ENCODE data around the gene BRINP2.
"Not testable (repeated sequence)": the region's sequence is repeated elsewhere in the genome, so short reads cannot be mapped to it uniquely, and the experiment has no call there.

Gene BRINP2

DNA sequence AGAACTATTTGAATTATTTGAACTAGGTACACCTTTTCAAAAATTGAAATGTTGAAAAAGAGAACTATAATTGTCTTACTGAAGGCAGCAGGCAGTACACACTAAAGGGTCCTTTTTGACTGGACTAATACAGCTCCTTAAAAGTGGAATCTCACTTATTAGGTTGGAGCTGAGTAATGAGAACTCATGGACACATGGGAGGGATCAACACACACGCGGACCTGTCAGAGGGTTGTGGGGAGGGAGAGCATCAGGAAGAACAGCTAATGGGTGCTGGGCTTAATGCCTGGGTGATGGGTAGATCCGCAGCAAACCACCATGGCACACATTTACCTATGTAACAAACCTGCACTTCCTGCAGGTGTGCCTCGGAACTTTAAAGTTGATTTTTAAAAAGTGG, 145.0 kb downstream of the BRINP2 start:
- no peak for DNase-seq (ENCODE audit: low spot score)

DNA sequence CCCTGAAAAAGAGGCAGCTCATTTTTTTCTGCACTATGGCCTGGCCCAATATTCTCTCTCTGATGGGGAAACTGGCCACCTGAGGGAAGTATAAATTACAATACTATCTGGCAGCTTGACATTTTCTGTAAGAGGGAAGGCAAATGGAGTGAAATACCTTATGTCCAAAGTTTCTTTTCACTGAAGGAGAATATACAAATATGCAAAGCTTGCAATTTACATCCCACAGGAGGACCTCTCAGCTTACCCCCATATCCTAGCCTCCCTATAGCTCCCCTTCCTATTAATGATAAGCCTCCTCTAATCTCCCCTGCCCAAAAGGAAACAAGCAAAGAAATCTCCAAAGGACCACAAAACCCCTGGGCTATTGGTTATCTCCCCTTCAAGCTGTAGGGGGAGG, 150.7 kb downstream of the BRINP2 start:
- DNase-seq (ENCODE audit: low spot score), result not testable (repeated sequence)

DNA sequence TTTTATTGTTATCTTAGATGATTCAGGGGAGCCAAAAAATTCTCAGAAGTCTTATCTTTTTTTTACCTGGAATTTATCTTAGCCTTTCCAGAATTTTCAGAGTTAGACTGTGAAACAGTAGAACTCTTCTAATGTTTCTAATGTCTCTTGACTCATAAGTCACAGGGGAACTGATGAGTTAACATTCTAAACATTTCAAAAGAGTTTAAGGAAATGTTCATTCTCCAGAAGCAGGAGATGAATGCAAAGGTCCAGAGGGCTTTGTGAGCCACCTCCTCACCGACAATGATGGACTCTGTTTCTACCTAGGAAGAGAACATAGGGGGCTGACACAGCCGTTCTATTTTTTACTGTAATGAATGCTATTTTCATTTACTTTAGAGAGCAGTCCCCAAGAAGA, 157.5 kb downstream of the BRINP2 start:
- no peak for DNase-seq (ENCODE audit: low spot score)

DNA sequence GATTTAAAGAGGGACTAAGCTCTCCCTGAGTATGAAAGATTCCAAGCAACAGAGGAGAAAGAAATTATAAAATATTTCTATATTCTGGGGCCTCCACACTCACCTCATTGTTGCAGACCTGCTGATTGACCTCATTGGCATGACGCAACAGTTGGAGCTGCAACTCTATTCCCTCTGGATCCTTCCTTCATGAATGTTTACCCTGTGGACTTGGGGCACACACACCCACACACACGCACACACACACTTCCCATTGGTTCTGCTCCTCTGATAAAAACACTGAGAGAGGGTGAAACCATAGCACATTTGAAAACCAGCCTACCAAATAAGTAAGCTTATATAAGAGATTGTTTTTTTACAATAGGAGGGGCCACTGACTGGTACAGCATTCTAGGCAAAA, 159.1 kb downstream of the BRINP2 start:
- no peak for DNase-seq (ENCODE audit: low spot score)

Data from HuH-7.5 (cell line).